ENCODE data around the gene TBX6. TPM values are rescaled to one million over a fixed set of nuclear protein-coding genes. Genes with fewer than 3 reads are reported as not detected.

Gene TBX6
- total and polyA plus RNA-seq, 10 of the 15 experiments (the other 5 are each of a cell fraction or from before 2014, with no cell fraction given), result 0.08 to 0.90 (median 0.31) TPM; not detected in 2

DNA sequence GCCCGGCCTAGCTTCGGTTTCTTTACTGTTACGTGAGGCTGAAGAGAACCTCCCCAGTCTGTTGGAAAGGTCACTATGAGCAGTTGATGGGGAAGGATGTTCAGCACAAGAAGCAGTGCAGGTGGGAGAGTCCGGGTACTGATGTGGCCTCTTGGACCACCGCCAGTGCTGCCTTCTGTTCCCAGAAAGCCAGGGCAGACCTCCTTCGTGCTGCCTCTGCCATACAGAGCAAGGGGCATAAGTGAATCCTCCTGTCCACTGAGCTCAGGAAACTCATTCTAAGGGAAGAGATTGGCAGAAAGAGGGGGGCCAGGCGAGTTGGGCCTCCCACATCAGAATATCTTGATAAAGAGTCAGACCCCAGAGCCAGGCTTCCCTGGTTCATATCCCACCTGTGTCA lies 12.2 kb downstream of the TBX6 start:
- H3K9ac ChIP-seq (ENCODE audit: control insufficient read depth, insufficient read depth, low read length), result no peak overlapping the region
- H3K4me2 ChIP-seq (ENCODE audit: control insufficient read depth, insufficient read depth), result no peak overlapping the region
- no peak overlapping the region for H3K27ac ChIP-seq (ENCODE audit: control insufficient read depth, insufficient read depth)
- TF ChIP-seq NR2C2 (IDR thresholded peaks at IDR 0.05; ENCODE audit: borderline replicate concordance, control insufficient read depth, insufficient read length, low read depth) (no peak), ZNF207 (IDR thresholded peaks at IDR 0.05; ENCODE audit: borderline replicate concordance) (no peak), HCFC1 (IDR thresholded peaks at IDR 0.05; ENCODE audit: low read length) (no peak), ASH2L (IDR thresholded peaks at IDR 0.05; ENCODE audit: borderline replicate concordance, low read depth) (no peak)
- TF ChIP-seq, protein P1, sequence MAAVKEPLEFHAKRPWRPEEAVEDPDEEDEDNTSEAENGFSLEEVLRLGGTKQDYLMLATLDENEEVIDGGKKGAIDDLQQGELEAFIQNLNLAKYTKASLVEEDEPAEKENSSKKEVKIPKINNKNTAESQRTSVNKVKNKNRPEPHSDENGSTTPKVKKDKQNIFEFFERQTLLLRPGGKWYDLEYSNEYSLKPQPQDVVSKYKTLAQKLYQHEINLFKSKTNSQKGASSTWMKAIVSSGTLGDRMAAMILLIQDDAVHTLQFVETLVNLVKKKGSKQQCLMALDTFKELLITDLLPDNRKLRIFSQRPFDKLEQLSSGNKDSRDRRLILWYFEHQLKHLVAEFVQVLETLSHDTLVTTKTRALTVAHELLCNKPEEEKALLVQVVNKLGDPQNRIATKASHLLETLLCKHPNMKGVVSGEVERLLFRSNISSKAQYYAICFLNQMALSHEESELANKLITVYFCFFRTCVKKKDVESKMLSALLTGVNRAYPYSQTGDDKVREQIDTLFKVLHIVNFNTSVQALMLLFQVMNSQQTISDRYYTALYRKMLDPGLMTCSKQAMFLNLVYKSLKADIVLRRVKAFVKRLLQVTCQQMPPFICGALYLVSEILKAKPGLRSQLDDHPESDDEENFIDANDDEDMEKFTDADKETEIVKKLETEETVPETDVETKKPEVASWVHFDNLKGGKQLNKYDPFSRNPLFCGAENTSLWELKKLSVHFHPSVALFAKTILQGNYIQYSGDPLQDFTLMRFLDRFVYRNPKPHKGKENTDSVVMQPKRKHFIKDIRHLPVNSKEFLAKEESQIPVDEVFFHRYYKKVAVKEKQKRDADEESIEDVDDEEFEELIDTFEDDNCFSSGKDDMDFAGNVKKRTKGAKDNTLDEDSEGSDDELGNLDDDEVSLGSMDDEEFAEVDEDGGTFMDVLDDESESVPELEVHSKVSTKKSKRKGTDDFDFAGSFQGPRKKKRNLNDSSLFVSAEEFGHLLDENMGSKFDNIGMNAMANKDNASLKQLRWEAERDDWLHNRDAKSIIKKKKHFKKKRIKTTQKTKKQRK (IDR thresholded peaks at IDR 0.05; ENCODE audit: low read depth, low read length), result no peak
- TF ChIP-seq, protein P2, sequence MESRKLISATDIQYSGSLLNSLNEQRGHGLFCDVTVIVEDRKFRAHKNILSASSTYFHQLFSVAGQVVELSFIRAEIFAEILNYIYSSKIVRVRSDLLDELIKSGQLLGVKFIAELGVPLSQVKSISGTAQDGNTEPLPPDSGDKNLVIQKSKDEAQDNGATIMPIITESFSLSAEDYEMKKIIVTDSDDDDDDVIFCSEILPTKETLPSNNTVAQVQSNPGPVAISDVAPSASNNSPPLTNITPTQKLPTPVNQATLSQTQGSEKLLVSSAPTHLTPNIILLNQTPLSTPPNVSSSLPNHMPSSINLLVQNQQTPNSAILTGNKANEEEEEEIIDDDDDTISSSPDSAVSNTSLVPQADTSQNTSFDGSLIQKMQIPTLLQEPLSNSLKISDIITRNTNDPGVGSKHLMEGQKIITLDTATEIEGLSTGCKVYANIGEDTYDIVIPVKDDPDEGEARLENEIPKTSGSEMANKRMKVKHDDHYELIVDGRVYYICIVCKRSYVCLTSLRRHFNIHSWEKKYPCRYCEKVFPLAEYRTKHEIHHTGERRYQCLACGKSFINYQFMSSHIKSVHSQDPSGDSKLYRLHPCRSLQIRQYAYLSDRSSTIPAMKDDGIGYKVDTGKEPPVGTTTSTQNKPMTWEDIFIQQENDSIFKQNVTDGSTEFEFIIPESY (IDR thresholded peaks at IDR 0.05), result no peak
- H3K36me3 ChIP-seq (ENCODE audit: control insufficient read depth in 2 of 2, insufficient read depth in 2 of 2, low read length in 1 of 2), result peaks cover 22 to 31% of the 10 kb centered on the region in 2 experiments
- no peaks in the 10 kb centered on the region for H3K9me3 ChIP-seq (replicated peaks; ENCODE audit: control insufficient read depth, insufficient read depth, low read length)
- DNase-seq (ENCODE audit: low read depth, low spot score), result no peak
- BruUV-seq (replicated peaks), result no TSS peak
- ChIA-PET SMC1A (ENCODE audit: uncharacterized antibody, unreplicated experiment) (no interaction called here), CTCF (interaction anchor here (1.4 kb wide), 1 partner anchor 12 kb away, joined by 7 read pairs; the partner anchor contains the start of gene TBX6), RAD21 (ENCODE audit: unreplicated experiment) (interaction anchor here (0.7 kb wide), 1 partner anchor 40 kb away, joined by 3 read pairs; no protein-coding TSS in a partner anchor), POLR2A (interaction anchor here (0.6 to 1.2 kb wide), 3 partner anchors 12 to 81 kb away, joined by 3 read pairs; partner anchors contain the start of gene TBX6)
- H2AFZ ChIP-seq (ENCODE audit: control insufficient read depth, low read depth, low read length), result no peak overlapping the region
- ATAC-seq, result no peak
- H4K20me1 ChIP-seq (ENCODE audit: control insufficient read depth, insufficient read depth), result 0 out of 2 replicates have a peak, but pooled peaks cover 2% of the 10 kb centered on the region
- peaks cover 10% of the 10 kb centered on the region for H3K4me1 ChIP-seq (ENCODE audit: control insufficient read depth, insufficient read depth, low read length)
- peaks cover 40% of the 10 kb centered on the region for H3K79me2 ChIP-seq (ENCODE audit: control insufficient read depth, insufficient read depth, low read length)
- 100% methylated on average over 7 of the region's 7 CpGs for WGBS (ENCODE audit: insufficient coverage, insufficient replicate concordance, low lambda C conversion rate, missing lambda C conversion rate)
- H3K4me3 ChIP-seq, result no peak overlapping the region
- no peaks in the 10 kb centered on the region for H3K27me3 ChIP-seq (replicated peaks in 1 of 2; ENCODE audit: control insufficient read depth in 2 of 2, insufficient read depth in 2 of 2, low read length in 1 of 2)
- intact Hi-C loops (cut with micrococcal nuclease; ENCODE audit: unreplicated experiment) (no loop called here), in situ Hi-C loops (cut with MboI) (loop anchor here (25.0 kb wide), 1 partner anchor 1808 kb away; no protein-coding TSS in a partner anchor)
- FAIRE-seq, result no peak

Data from GM12878 (cell line).